ENCODE measurements around the gene CD101.

CD101 gene

DNA sequence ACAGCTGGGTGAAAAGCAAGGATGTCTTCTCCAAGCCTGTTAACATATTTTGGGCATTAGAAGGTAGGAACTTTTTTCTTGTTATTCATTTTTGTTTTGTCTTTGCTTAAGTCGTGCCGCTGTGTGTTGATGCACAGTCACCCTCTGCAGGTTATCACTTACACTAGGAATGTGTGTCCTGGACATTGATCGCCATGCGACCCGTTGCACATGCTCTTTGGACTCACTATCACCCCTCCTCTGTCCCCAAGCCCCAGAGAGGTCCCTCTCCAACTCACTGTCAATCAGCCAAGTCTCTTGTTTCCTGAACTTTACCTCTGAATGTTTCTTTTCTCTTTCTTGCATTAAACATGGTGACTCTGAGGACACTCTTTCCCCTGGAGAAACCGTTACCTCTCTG, 40.0 kb upstream of the CD101 start:
- H3K4me3 ChIP-seq (ENCODE audit: low read depth, low read length): no peak overlapping the region
- TF ChIP-seq, protein P1, sequence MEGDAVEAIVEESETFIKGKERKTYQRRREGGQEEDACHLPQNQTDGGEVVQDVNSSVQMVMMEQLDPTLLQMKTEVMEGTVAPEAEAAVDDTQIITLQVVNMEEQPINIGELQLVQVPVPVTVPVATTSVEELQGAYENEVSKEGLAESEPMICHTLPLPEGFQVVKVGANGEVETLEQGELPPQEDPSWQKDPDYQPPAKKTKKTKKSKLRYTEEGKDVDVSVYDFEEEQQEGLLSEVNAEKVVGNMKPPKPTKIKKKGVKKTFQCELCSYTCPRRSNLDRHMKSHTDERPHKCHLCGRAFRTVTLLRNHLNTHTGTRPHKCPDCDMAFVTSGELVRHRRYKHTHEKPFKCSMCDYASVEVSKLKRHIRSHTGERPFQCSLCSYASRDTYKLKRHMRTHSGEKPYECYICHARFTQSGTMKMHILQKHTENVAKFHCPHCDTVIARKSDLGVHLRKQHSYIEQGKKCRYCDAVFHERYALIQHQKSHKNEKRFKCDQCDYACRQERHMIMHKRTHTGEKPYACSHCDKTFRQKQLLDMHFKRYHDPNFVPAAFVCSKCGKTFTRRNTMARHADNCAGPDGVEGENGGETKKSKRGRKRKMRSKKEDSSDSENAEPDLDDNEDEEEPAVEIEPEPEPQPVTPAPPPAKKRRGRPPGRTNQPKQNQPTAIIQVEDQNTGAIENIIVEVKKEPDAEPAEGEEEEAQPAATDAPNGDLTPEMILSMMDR (IDR thresholded peaks at IDR 0.05; ENCODE audit: control insufficient read depth, extremely low read depth, insufficient read depth): no peak
- DNase-seq (ENCODE audit: low read depth): no peak

DNA sequence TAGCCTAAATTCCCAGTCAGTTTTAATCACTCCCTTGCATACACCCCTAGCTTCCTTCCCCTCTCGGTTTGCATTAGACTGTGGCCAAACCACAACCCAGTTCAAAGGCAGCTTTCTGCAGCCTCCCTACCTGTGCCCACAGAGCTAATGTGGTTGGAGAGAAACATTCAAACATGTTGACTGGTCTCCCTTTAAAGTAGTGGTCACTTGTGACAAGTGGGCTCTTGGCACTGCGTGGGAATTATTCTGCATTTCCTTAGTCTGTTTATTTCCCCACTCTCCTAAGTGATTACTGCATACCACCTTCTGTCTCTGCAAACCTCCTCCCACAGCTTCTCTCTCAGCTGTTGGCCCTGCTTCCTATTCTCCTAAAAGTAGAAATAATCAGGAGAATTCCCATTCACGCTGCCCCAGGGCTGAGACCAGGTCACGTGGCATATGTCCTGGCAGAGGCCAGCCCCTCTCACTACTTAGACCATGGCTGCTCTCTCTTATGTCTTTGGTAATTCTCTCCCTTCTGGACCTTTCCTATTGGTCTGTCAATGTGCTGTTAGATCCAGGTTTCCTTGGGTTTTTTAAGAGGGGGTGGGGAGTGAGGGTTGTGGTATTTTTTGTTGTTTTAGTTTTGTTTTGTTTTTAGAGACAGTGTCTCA, 38.4 kb upstream of the CD101 start:
- H3K4me3 ChIP-seq (ENCODE audit: low read depth, low read length): no peak overlapping the region
- no peak for DNase-seq (ENCODE audit: low read depth)
- TF ChIP-seq, protein P1 (IDR thresholded peaks at IDR 0.05; ENCODE audit: control insufficient read depth, extremely low read depth, insufficient read depth): no peak

DNA sequence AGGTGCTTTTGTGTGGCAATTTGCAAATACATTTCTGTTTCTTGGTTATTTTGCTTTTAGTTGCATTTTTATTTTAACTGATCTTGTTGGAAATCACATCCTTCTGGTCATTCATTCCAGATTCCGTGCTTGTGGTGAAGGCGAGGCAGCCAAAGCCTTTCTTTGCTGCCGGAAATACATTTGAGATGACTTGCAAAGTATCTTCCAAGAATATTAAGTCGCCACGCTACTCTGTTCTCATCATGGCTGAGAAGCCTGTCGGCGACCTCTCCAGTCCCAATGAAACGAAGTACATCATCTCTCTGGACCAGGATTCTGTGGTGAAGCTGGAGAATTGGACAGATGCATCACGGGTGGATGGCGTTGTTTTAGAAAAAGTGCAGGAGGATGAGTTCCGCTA, 34.8 kb upstream of the CD101 start:
- no peak for DNase-seq (ENCODE audit: low read depth)
- H3K4me3 ChIP-seq (ENCODE audit: low read depth, low read length): no peak overlapping the region
- TF ChIP-seq, protein P1 (IDR thresholded peaks at IDR 0.05; ENCODE audit: control insufficient read depth, extremely low read depth, insufficient read depth): no peak

DNA sequence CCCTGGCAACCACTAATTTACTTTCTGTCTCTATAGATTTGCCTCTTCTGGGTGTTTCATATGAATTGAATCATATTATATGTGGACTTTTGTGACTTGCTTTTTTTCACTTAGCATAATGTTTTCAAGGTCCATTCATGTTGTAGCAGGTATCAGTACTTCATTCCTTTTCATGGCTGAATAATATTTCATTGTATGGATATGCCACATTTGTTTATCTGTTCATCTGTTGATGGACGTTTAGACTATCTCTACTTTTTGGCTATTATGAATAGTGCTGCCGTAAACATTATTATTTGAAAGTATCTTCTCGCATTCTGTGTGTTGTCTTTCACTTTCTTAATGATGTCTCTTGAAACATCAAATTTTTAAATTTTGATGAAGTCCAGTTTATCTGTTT, 32.8 kb upstream of the CD101 start:
- TF ChIP-seq, protein P1 (IDR thresholded peaks at IDR 0.05; ENCODE audit: control insufficient read depth, extremely low read depth, insufficient read depth): no peak
- H3K4me3 ChIP-seq (ENCODE audit: low read depth, low read length): no peak overlapping the region

DNA sequence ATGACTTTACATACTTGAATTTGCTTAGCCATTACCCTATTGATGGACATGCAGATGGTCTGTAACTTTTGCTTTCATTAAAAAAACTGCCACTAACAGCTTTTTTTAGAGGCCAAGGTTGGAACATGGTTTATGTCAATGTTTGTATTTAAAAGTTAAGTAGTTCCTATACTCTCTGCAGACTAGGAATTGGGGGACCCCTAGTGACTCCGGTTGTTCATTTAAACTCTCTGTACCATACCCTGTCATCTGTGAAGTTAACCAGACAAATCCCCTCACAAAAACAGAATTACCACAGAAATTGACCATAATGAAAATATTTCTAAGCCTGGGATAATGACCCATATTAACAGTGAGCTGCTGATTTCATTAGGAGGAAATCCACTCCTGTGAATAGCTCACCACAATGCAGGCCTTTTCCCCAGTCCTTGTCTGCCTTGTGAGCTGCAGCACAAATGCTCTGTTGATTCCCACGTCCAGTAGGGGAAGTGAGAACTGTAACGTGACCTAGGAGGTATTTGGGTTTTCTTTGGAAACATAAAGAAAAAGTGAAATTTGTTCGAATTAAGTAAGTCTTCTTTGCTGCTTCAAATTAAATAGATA, 30.2 kb upstream of the CD101 start:
- H3K4me3 ChIP-seq (ENCODE audit: low read depth, low read length): no peak overlapping the region
- no peak for DNase-seq (ENCODE audit: low read depth)
- TF ChIP-seq, protein P1 (IDR thresholded peaks at IDR 0.05; ENCODE audit: control insufficient read depth, extremely low read depth, insufficient read depth): no peak

More for the DNA sequence above, 32.8 kb upstream of the CD101 start:
- DNase-seq (ENCODE audit: low read depth): no peak

DNA sequence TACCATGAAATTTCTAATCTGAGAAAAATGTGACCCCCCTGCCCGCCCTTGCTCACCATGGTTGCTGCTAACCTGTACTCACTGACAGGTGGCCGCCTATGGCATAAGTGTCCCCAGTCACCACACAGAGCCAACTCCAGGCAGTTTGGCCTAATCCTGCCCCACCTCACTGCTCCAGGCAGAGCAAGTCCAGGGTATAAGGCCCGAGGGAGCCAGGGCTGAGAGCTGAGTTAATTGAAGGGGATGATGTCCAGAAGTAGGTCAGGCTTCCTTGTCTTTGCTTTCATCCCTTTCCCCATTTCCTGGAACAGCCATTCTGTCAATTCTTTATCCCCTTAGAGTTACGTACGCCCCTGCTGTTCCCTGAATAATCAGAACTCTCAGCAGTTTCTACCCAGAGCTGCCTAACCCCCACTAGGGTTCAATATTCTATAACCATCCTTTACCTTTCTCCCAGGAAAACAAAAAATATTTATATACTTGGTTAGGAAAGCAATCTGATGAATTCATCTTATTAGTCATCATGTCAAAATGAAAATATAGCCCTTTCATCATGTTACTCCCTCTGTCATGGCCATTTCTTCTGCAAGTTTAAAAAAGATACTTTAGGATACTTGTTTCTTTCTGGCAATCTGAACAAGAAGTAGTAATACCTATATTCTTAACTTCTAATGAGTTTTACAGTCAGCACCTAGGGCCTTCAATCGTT, 29.4 kb upstream of the CD101 start:
- no peak for DNase-seq (ENCODE audit: low read depth)
- no peak overlapping the region for H3K4me3 ChIP-seq (ENCODE audit: low read depth, low read length)
- TF ChIP-seq, protein P1 (IDR thresholded peaks at IDR 0.05; ENCODE audit: control insufficient read depth, extremely low read depth, insufficient read depth): no peak

Data from LNCaP clone FGC (cell line).